HG02623 (cell line): ENCODE data around the gene FAM83F.

Experiments
- ATAC-seq: cut with Tn5 transposase; IDR thresholded peaks from one replicate; pipeline ENCODE4 v1.9.1; 2021; ENCODE audit warnings: moderate library complexity; ENCODE audit not compliant: unreplicated experiment

The FAM83F gene

GRCh38 chr22:40056154-40056553 is 61.4 kb downstream of the FAM83F start:
- no peak for ATAC-seq

- ATAC-seq, result no peak
These were observed 61.8 kb downstream of the FAM83F start for GRCh38 chr22:40056559-40056958.

- ATAC-seq, result no peak
These were observed 62.9 kb downstream of the FAM83F start for GRCh38 chr22:40057652-40058051.

GRCh38 chr22:40058265-40058664 is 63.5 kb downstream of the FAM83F start:
- no peak for ATAC-seq

GRCh38 chr22:40065981-40066380 is 71.2 kb downstream of the FAM83F start:
- ATAC-seq, result no peak

- ATAC-seq, result no peak
These were observed 72.9 kb downstream of the FAM83F start for GRCh38 chr22:40067639-40068038.

- no peak for ATAC-seq
These were observed 75.9 kb downstream of the FAM83F start for GRCh38 chr22:40070701-40071100.

GRCh38 chr22:40071720-40072119 is 77.0 kb downstream of the FAM83F start:
- no peak for ATAC-seq

GRCh38 chr22:40076702-40077645 is 82.2 kb downstream of the FAM83F start:
- no peak for ATAC-seq

GRCh38 chr22:40077646-40078016 is 82.9 kb downstream of the FAM83F start:
- no peak for ATAC-seq

GRCh38 chr22:40081662-40082061 is 86.9 kb downstream of the FAM83F start:
- no peak for ATAC-seq

GRCh38 chr22:40082184-40082583 is 87.4 kb downstream of the FAM83F start:
- ATAC-seq, result no peak

GRCh38 chr22:40083794-40084193 is 89.0 kb downstream of the FAM83F start:
- no peak for ATAC-seq

- no peak for ATAC-seq
These were observed 89.5 kb downstream of the FAM83F start for GRCh38 chr22:40084246-40084645.

GRCh38 chr22:40088818-40089217 is 94.1 kb downstream of the FAM83F start:
- no peak for ATAC-seq
